PC-3 (cell line): Measurements from ENCODE around the gene ZSWIM8.
"Not testable (repeated sequence)": the region's sequence is repeated elsewhere in the genome, so short reads cannot be mapped to it uniquely, and the experiment has no call there.

Source experiments
- CTCF ChIP-seq: fragments of 300-600 bp; sonication (generic); conservative IDR thresholded peaks from 2 replicates; pipeline ENCODE4 v1.5.1; 2017; ENCODE audit warnings: antibody characterized with exemption, low read depth, mild to moderate bottlenecking, low read length
- EZH2 ChIP-seq: fragments of 300-600 bp; sonication (generic); IDR thresholded peaks from one replicate; pipeline ENCODE4 v1.6.1; 2017; ENCODE audit warnings: antibody characterized with exemption, mild to moderate bottlenecking, low read length; ENCODE audit not compliant: unreplicated experiment
- EZH2phosphoT487 ChIP-seq: fragments of 300-600 bp; sonication (generic); IDR thresholded peaks from 2 replicates; pipeline ENCODE4 v1.6.1; 2018; ENCODE audit warnings: mild to moderate bottlenecking, antibody characterized with exemption, low read length, borderline replicate concordance

DNA sequence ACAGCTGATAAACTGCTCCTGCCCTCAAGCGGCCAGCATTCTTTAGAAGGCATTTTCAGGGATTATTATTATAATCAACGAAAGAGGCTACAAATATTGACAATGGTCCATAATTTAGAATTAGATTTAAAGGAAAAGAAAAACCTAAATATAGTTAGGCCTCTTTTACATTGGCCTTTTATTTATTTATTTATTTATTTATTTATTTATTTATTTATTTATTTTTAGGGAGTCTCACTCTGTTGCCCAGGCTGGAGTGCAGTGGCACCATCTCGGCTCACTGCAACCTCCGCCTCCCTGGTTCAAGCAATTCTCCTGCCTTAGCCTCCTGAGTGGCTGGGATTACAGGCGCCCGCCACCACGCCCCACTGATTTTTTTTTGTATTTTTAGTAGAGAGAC is 43.7 kb downstream of the ZSWIM8 start:
- TF ChIP-seq CTCF, EZH2phosphoT487, EZH2: not testable (repeated sequence)
